Measurements from ENCODE around the gene RHO.

- TF ChIP-seq CTCF (IDR thresholded peaks at IDR 0.05; ENCODE audit: low read length) = no peak
- no peak for TF ChIP-seq EZH2phosphoT487 (IDR thresholded peaks at IDR 0.05; ENCODE audit: low read length)
Observed at GRCh38 chr3:129539206-129539605, 10.8 kb downstream of the RHO start.

Measured in MM.1S (cell line).